Measurements from ENCODE around the gene GYPA.
"Not testable (repeated sequence)": the region's sequence is repeated elsewhere in the genome, so short reads cannot be mapped to it uniquely, and the experiment has no call there.

GYPA gene

GRCh38 chr4:144140594-144141295 is at the start of gene GYPA:
Gene GYPA (minus strand): TSS chr4:144140718. CDS start chr4:144140635, 83 bp downstream.
- not testable (repeated sequence) for DNase-seq

- DNase-seq = no peak
These were observed 49.5 kb upstream of the GYPA start for GRCh38 chr4:144190009-144190408.

GRCh38 chr4:144189121-144189520 is 48.6 kb upstream of the GYPA start:
- DNase-seq = no peak

GRCh38 chr4:144185086-144185485 is 44.6 kb upstream of the GYPA start:
- no peak for DNase-seq

GRCh38 chr4:144183165-144183564 is 42.6 kb upstream of the GYPA start:
- DNase-seq = no peak

GRCh38 chr4:144181391-144181790 is 40.9 kb upstream of the GYPA start:
- DNase-seq = no peak

- no peak for DNase-seq
These were observed 38.7 kb upstream of the GYPA start for GRCh38 chr4:144179152-144179739.

GRCh38 chr4:144178414-144178813 is 37.9 kb upstream of the GYPA start:
- no peak for DNase-seq

GRCh38 chr4:144176476-144176875 is 36.0 kb upstream of the GYPA start:
- DNase-seq = no peak

GRCh38 chr4:144174401-144175067 is 34.0 kb upstream of the GYPA start:
- no peak for DNase-seq

- DNase-seq = no peak
These were observed 31.2 kb upstream of the GYPA start for GRCh38 chr4:144171697-144172096.

- no peak for DNase-seq
These were observed 28.7 kb upstream of the GYPA start for GRCh38 chr4:144169211-144169610.

- no peak for DNase-seq
These were observed 13.5 kb upstream of the GYPA start for GRCh38 chr4:144154044-144154443.

GRCh38 chr4:144142690-144143326 is 2.3 kb upstream of the GYPA start:
- not testable (repeated sequence) for DNase-seq

- DNase-seq = no peak
These were observed 975 bp upstream of the GYPA start for GRCh38 chr4:144141493-144141892.

GRCh38 chr4:144139991-144140390 is 527 bp downstream of the GYPA start:
- not testable (repeated sequence) for DNase-seq

GRCh38 chr4:144139547-144139946 is 971 bp downstream of the GYPA start:
- DNase-seq = not testable (repeated sequence)

GRCh38 chr4:144138239-144138638 is 2.3 kb downstream of the GYPA start:
- not testable (repeated sequence) for DNase-seq

GRCh38 chr4:144137137-144137931 is 3.2 kb downstream of the GYPA start:
- DNase-seq = not testable (repeated sequence)

- DNase-seq = not testable (repeated sequence)
These were observed 4.3 kb downstream of the GYPA start for GRCh38 chr4:144136189-144136588.

GRCh38 chr4:144130167-144130566 is 10.4 kb downstream of the GYPA start:
- not testable (repeated sequence) for DNase-seq

GRCh38 chr4:144129336-144129875 is 11.1 kb downstream of the GYPA start:
- not testable (repeated sequence) for DNase-seq

Measured in NCI-H187 treated with DMSO at 0.1 percent for 48 hours (cell line).